OCI-LY7 (cell line): ENCODE measurements around the gene GRB10. TPM values are rescaled to one million over a fixed set of nuclear protein-coding genes. Genes with fewer than 3 reads are reported as not detected.

Experiments
- BruUV-seq: library from RNA; stranded (reverse); fragments of 400-500 nt; replicated peaks from 2 replicates; lab custom pipeline; 2021; lab: Mats Ljungman, UMichigan
- CTCF ChIA-PET: fragments of 300-600 bp; sonication (Branson Sonifier 250); formaldehyde crosslinking; loops from one replicate; lab custom pipeline; 2022; ENCODE audit warnings: antibody characterized with exemption; ENCODE audit not compliant: unreplicated experiment; lab: Charles Lee
- POLR2A ChIA-PET: fragments of 300-600 bp; sonication (Branson Sonifier 250); formaldehyde crosslinking; loops from one replicate; lab custom pipeline; 2022; ENCODE audit warnings: antibody characterized with exemption; lab: Charles Lee
- DNase-seq: peaks from one replicate; pipeline ENCODE4 v3.0.0-alpha.2; 2015; ENCODE audit warnings: low spot score
- H2AFZ ChIP-seq: fragments of 200-600 bp; sonication (generic), shearing (Covaris generic); 2 replicates; pipeline ENCODE4 v1.6.1; 2014; ENCODE audit warnings: mild to moderate bottlenecking, antibody characterized with exemption, low read length, moderate library complexity
- H3K27ac ChIP-seq: fragments of 200-600 bp; sonication (generic); 2 replicates; pipeline ENCODE4 v1.5.1; 2014; ENCODE audit warnings: mixed run types, low read depth, mild to moderate bottlenecking, moderate library complexity, low read length, inconsistent platforms; ENCODE audit not compliant: poor library complexity, severe bottlenecking
- H3K36me3 ChIP-seq: fragments of 200-600 bp; sonication (generic); 2 replicates; pipeline ENCODE4 v1.6.1; 2014; ENCODE audit warnings: mild to moderate bottlenecking, antibody characterized with exemption, low read length, moderate library complexity, mixed read lengths; ENCODE audit not compliant: insufficient read depth
- H3K4me1 ChIP-seq: fragments of 200-600 bp; sonication (generic); 2 replicates; pipeline ENCODE4 v1.5.1; 2014; ENCODE audit warnings: mild to moderate bottlenecking, low read length; ENCODE audit not compliant: insufficient read depth, poor library complexity, severe bottlenecking
- H3K4me2 ChIP-seq: fragments of 200-600 bp; sonication (generic); 2 replicates; pipeline ENCODE4 v1.6.1; 2014; ENCODE audit warnings: mild to moderate bottlenecking, low read length
- H3K4me3 ChIP-seq: fragments of 200-600 bp; sonication (generic); 2 replicates; pipeline ENCODE4 v1.5.1; 2014; ENCODE audit warnings: mild to moderate bottlenecking, low read depth, low read length; ENCODE audit not compliant: poor library complexity, severe bottlenecking
- H3K79me2 ChIP-seq: fragments of 200-600 bp; sonication (generic); 2 replicates; pipeline ENCODE4 v1.6.1; 2016; ENCODE audit warnings: low read depth, mild to moderate bottlenecking, low read length, moderate library complexity, mixed read lengths; ENCODE audit not compliant: insufficient read depth
- H3K9me2 ChIP-seq: fragments of 200-600 bp; sonication (generic); 2 replicates; pipeline ENCODE4 v1.6.1; 2016; ENCODE audit warnings: mild to moderate bottlenecking, low read length, mixed read lengths; ENCODE audit not compliant: insufficient read depth
- H3K9me3 ChIP-seq: fragments of 200-600 bp; sonication (generic); 2 replicates; pipeline ENCODE4 v1.6.1; 2014; ENCODE audit warnings: mild to moderate bottlenecking, mixed run types, low read length, mixed read lengths
- H4K20me1 ChIP-seq: fragments of 200-600 bp; sonication (generic); 2 replicates; pipeline ENCODE4 v1.6.1; 2014; ENCODE audit warnings: mild to moderate bottlenecking, antibody characterized with exemption, low read length, moderate library complexity, mixed read lengths; ENCODE audit not compliant: insufficient read depth
- EZH2phosphoT487 ChIP-seq: fragments of 200-600 bp; sonication (generic); IDR thresholded peaks from 2 replicates; pipeline ENCODE4 v1.6.1; 2018; ENCODE audit warnings: low read depth, borderline replicate concordance, mild to moderate bottlenecking, mixed run types, antibody characterized with exemption, low read length, moderate library complexity, mixed read lengths
- intact Hi-C: fragments of 100-400 bp; cut with micrococcal nuclease; formaldehyde crosslinking; loops from one replicate; pipeline ENCODE4 v1.10.0; 2022; ENCODE audit not compliant: unreplicated experiment
- total RNA-seq, 2 experiments: library from RNA; depleted of rRNA in 1 of 2; stranded (reverse); fragments of >200 nt in 1 of 2; shearing (Covaris generic) in 1 of 2; gene quantifications; 2 replicates each; pipeline ENCODE4 v1.2.3, GENCODE V29; 2014 to 2022
- TF ChIP-seq, protein P1 (sequence below): fragments of 200-600 bp; sonication (generic); conservative IDR thresholded peaks from 2 replicates; pipeline ENCODE4 v1.5.1; 2014; ENCODE audit warnings: mild to moderate bottlenecking, antibody characterized with exemption, low read length, moderate library complexity, mixed read lengths

GRB10 gene
- total RNA-seq, 2 experiments from 2014 or later: not detected

DNA sequence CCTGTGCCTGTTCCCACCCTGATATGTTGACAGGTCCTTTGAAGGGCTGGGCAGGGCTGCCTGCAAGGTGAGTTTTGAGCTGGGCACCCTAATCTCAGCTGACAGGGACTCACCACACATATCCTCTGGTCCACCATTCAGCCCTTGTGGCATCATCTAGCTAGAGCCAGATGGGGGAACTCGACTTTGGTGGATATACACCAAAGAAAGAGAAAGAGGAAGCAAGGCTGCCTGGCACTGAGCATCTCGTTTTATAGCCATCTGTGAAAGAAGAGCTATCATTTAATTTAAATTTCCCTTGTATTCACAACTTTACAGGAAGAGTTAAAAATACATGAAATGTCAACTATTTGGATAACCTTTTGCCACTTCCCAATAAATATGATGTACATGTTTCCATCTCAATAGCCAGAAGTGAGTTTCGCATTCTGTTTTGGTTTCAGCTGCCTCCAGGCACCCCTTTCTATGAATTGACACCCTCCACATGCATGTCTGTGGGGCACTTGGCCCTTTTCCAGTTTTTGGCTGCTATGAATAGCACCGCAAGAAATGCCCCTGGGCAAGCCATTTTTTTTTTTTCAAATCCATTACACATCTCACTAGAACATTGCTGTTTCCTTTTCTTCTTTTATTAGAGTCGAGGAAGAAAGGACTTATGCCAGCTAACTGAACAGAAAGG lies 22.9 kb upstream of the GRB10 start:
- Histone ChIP-seq H3K4me2 (no peak overlapping the region), H2AFZ (no peak overlapping the region), H3K36me3 (no peaks in the 10 kb centered on the region), H3K4me1 (no peaks in the 10 kb centered on the region), H4K20me1 (no peaks in the 10 kb centered on the region), H3K9me3 (no peaks in the 10 kb centered on the region), H3K27ac (no peak overlapping the region), H3K79me2 (no peaks in the 10 kb centered on the region), H3K4me3 (no peak overlapping the region), H3K9me2 (no peaks in the 10 kb centered on the region)
- no TSS peak for BruUV-seq
- intact Hi-C loops: no loop called here
- ChIA-PET CTCF (interaction anchor here (0.6 kb wide), 1 partner anchor 185 kb away, joined by 3 read pairs; no protein-coding TSS in a partner anchor), POLR2A (interaction anchor here (0.6 to 1.2 kb wide), 3 partner anchors 9 to 379 kb away, joined by 3 to 7 read pairs (median 6); no protein-coding TSS in a partner anchor)
- DNase-seq: no peak
- TF ChIP-seq, protein P1, sequence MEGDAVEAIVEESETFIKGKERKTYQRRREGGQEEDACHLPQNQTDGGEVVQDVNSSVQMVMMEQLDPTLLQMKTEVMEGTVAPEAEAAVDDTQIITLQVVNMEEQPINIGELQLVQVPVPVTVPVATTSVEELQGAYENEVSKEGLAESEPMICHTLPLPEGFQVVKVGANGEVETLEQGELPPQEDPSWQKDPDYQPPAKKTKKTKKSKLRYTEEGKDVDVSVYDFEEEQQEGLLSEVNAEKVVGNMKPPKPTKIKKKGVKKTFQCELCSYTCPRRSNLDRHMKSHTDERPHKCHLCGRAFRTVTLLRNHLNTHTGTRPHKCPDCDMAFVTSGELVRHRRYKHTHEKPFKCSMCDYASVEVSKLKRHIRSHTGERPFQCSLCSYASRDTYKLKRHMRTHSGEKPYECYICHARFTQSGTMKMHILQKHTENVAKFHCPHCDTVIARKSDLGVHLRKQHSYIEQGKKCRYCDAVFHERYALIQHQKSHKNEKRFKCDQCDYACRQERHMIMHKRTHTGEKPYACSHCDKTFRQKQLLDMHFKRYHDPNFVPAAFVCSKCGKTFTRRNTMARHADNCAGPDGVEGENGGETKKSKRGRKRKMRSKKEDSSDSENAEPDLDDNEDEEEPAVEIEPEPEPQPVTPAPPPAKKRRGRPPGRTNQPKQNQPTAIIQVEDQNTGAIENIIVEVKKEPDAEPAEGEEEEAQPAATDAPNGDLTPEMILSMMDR: no peak
- no peak for TF ChIP-seq EZH2phosphoT487

DNA sequence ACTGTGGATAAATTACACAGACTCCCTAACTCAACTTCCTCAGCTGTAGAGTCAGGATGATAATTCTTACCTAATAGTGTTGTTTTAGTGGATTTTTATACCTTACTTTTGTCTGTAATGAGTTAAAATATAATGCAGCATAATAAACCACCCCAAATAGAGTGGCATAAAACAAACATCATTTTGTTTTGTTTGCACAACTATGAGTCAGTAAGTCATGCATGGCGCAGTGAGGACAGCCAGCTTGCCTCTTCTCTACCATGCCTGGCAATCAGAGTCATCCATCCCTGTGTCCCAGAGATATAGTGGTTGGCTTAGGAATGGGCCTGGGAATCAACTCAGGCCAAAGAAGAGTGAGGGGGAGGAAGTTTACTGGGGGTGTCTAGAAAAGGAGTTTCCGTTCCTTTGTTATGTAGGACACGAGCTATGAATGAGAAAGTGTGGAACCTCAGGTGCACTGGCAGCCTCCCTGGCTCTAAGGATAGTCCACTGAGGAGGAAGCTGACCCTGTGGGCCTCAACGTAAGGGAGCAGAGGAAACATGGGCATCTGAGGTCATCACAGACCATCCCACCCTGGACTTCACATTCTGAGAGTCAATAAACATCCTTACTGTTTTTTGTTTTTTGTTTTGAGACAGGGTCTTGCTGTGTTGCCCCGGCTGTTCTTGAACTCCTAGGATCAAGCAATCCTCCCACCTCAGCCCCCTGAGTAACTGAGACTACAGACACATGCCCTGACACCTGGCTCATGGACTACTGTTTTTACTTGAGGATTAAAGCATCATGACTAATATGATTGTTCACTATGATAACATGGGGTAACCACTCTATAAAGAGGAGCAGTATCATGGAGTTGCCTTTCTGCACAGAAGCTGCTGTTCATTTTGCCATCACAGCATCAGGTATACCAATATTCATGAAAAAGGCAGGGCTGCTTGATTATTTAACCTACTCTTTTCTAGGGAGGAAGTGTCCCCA lies 21.0 kb upstream of the GRB10 start:
- Histone ChIP-seq H3K9me3 (no peaks in the 10 kb centered on the region), H4K20me1 (no peaks in the 10 kb centered on the region), H2AFZ (no peak overlapping the region), H3K4me2 (no peak overlapping the region), H3K79me2 (no peaks in the 10 kb centered on the region), H3K4me1 (no peaks in the 10 kb centered on the region), H3K4me3 (no peak overlapping the region), H3K36me3 (no peaks in the 10 kb centered on the region), H3K27ac (no peak overlapping the region), H3K9me2 (no peaks in the 10 kb centered on the region)
- BruUV-seq: no TSS peak
- intact Hi-C loops: no loop called here
- ChIA-PET CTCF (no interaction called here), POLR2A (interaction anchor here (0.6 kb wide), 1 partner anchor 12 kb away, joined by 3 read pairs; no protein-coding TSS in a partner anchor)
- DNase-seq: no peak
- TF ChIP-seq EZH2phosphoT487: no peak
- TF ChIP-seq, protein P1: no peak
